ENCODE measurements around the gene ARHGEF1.

The ARHGEF1 gene

DNA sequence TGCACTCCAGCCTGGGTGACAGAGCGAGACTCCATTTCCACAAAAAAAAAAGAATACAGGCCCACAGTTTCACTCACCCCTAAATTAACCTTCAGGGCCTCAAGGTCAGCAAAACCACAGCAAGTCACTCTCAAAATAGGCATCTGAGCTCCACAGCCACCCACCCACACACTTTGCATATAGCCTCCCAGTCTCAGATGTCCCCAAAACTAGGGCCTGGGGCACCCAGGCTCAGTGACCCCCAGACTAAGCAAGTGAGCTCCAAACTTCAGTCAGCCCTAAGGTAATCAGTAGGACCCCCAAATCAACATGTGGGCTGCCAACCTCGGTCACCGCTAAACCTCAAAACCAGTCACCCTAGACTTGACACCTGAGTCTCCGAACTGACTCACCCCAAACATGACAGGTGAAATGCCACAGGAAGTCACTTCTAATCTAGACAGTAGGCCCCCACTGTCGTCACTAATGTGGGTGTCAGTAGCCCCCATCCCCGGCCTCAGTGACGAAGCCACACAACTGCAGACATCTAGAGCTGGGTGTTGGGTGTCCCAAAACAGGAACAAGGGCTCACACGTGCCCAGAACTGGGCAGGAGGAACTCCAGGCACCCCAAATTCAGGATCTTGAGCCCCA, 62.3 kb downstream of the ARHGEF1 start:
- TF ChIP-seq, protein P1, sequence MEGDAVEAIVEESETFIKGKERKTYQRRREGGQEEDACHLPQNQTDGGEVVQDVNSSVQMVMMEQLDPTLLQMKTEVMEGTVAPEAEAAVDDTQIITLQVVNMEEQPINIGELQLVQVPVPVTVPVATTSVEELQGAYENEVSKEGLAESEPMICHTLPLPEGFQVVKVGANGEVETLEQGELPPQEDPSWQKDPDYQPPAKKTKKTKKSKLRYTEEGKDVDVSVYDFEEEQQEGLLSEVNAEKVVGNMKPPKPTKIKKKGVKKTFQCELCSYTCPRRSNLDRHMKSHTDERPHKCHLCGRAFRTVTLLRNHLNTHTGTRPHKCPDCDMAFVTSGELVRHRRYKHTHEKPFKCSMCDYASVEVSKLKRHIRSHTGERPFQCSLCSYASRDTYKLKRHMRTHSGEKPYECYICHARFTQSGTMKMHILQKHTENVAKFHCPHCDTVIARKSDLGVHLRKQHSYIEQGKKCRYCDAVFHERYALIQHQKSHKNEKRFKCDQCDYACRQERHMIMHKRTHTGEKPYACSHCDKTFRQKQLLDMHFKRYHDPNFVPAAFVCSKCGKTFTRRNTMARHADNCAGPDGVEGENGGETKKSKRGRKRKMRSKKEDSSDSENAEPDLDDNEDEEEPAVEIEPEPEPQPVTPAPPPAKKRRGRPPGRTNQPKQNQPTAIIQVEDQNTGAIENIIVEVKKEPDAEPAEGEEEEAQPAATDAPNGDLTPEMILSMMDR (conservative IDR thresholded peaks at IDR 0.05; ENCODE audit: low read length): no peak
- Histone ChIP-seq H3F3A (ENCODE audit: low read depth) (no peaks in the 10 kb centered on the region), H3K9me3 (ENCODE audit: insufficient read depth, low read depth, low read length) (no peaks in the 10 kb centered on the region), H3K79me2 (ENCODE audit: insufficient read depth, low read length) (no peaks in the 10 kb centered on the region), H2AFZ (ENCODE audit: low read length) (no peak overlapping the region), H3K27me3 (ENCODE audit: insufficient read depth, low read length, poor library complexity, severe bottlenecking) (no peaks in the 10 kb centered on the region), H3K4me1 (ENCODE audit: insufficient read depth, low read length, poor library complexity, severe bottlenecking) (no peaks in the 10 kb centered on the region), H3K4me3 (ENCODE audit: low read length, poor library complexity, severe bottlenecking) (no peak overlapping the region), H4K20me1 (ENCODE audit: insufficient read depth, low read length, poor library complexity, severe bottlenecking) (no peaks in the 10 kb centered on the region), H3K9me2 (replicated peaks; ENCODE audit: low read depth, low read length) (no peaks in the 10 kb centered on the region), H3K4me2 (ENCODE audit: low read depth, low read length, poor library complexity, severe bottlenecking) (no peak overlapping the region), H3K36me3 (ENCODE audit: insufficient read depth, low read length) (no peaks in the 10 kb centered on the region), H3K9ac (ENCODE audit: low read depth, low read length, poor library complexity, severe bottlenecking) (no peak overlapping the region)

DNA sequence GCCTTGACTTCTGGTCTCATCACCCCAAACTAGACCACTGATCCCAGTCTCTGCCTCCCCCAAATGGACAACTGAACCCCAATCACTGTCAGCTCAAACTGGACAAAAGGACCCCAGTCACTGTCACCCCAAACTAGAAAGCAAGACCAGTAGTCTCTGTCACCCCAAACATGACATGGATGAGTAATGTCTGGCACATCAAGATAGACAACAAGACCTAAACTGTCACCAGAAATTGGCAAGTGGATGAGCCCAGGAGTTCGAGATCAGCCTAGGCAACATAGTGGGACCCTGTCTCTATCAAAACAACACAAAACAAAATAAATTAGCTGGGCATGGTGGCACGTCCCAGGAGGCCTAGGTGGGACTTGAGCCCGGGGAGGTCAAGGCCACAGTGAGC, 64.1 kb downstream of the ARHGEF1 start:
- H3K4me3 ChIP-seq (ENCODE audit: low read length, poor library complexity, severe bottlenecking): no peak overlapping the region
- no peaks in the 10 kb centered on the region for H3K36me3 ChIP-seq (ENCODE audit: insufficient read depth, low read length)
- no peaks in the 10 kb centered on the region for H3K4me1 ChIP-seq (ENCODE audit: insufficient read depth, low read length, poor library complexity, severe bottlenecking)
- no peak for TF ChIP-seq EZH2phosphoT487 (IDR thresholded peaks at IDR 0.05; ENCODE audit: borderline replicate concordance)
- no peak overlapping the region for H3K4me2 ChIP-seq (ENCODE audit: low read depth, low read length, poor library complexity, severe bottlenecking)
- H3K9me2 ChIP-seq (replicated peaks; ENCODE audit: low read depth, low read length): no peaks in the 10 kb centered on the region
- no peaks in the 10 kb centered on the region for H4K20me1 ChIP-seq (ENCODE audit: insufficient read depth, low read length, poor library complexity, severe bottlenecking)
- no peak overlapping the region for H2AFZ ChIP-seq (ENCODE audit: low read length)
- H3K9me3 ChIP-seq (ENCODE audit: insufficient read depth, low read depth, low read length): no peaks in the 10 kb centered on the region
- H3F3A ChIP-seq (ENCODE audit: low read depth): no peaks in the 10 kb centered on the region
- H3K79me2 ChIP-seq (ENCODE audit: insufficient read depth, low read length): no peaks in the 10 kb centered on the region
- H3K27me3 ChIP-seq (ENCODE audit: insufficient read depth, low read length, poor library complexity, severe bottlenecking): no peaks in the 10 kb centered on the region
- H3K9ac ChIP-seq (ENCODE audit: low read depth, low read length, poor library complexity, severe bottlenecking): no peak overlapping the region

DNA sequence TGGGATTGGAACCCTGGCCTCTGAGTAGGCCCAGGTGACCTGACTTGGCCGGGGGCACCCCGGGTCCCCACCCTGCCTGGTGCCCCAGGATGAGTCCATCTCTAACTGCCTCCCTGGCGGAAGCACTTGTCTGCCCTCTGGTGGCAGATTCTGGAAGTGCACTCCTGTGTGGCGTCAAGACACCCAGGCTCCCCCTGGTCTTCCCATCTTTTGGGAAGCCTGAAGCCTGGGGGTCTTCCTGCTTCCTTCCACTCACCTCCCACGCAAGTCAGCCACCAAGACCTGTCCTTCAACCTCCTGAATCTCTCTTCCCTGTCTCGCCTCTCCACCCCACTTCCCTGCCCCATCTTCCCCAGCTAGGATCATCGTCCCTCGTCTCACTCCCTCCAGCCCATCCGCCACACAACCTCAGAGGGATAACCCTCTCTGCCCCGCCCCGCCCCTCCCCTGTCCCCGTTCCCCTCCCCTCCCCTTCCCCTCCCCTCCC, 68.7 kb downstream of the ARHGEF1 start:
- Histone ChIP-seq H4K20me1 (ENCODE audit: insufficient read depth, low read length, poor library complexity, severe bottlenecking) (no peaks in the 10 kb centered on the region), H3K4me3 (ENCODE audit: low read length, poor library complexity, severe bottlenecking) (no peak overlapping the region), H3K9me3 (ENCODE audit: insufficient read depth, low read depth, low read length) (no peaks in the 10 kb centered on the region), H3F3A (ENCODE audit: low read depth) (no peaks in the 10 kb centered on the region), H3K79me2 (ENCODE audit: insufficient read depth, low read length) (no peaks in the 10 kb centered on the region), H3K4me2 (ENCODE audit: low read depth, low read length, poor library complexity, severe bottlenecking) (no peak overlapping the region), H2AFZ (ENCODE audit: low read length) (no peak overlapping the region; the same call in 1 of the 2 replicates), H3K9me2 (replicated peaks; ENCODE audit: low read depth, low read length) (no peaks in the 10 kb centered on the region), H3K9ac (ENCODE audit: low read depth, low read length, poor library complexity, severe bottlenecking) (no peak overlapping the region), H3K36me3 (ENCODE audit: insufficient read depth, low read length) (no peaks in the 10 kb centered on the region), H3K4me1 (ENCODE audit: insufficient read depth, low read length, poor library complexity, severe bottlenecking) (no peaks in the 10 kb centered on the region), H3K27me3 (ENCODE audit: insufficient read depth, low read length, poor library complexity, severe bottlenecking) (no peaks in the 10 kb centered on the region)
- TF ChIP-seq EZH2phosphoT487 (IDR thresholded peaks at IDR 0.05; ENCODE audit: borderline replicate concordance): no peak
- TF ChIP-seq, protein P1 (conservative IDR thresholded peaks at IDR 0.05; ENCODE audit: low read length): peak; percentile 95

DNA sequence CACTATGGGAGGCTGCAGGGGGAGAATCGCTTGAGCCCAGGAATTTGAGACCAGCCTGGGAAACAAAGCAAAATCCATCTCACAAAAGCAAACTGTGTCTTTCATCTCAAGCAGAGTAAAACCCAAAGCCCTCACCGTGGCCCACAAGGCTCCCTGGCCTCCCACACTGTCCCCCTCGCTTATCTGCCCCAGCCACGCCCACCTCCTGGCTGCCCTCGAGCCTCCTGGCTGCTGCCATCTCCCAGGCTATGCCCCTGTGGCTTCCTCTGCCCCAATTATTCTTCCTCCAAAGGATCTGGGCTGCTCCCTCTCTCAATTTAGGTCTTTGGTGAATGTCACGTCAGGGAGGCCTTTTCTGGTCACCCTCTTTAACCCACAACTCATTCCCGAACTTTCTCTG, 72.5 kb downstream of the ARHGEF1 start:
- H3K4me1 ChIP-seq (ENCODE audit: insufficient read depth, low read length, poor library complexity, severe bottlenecking): peaks cover 12% of the 10 kb centered on the region
- H3K4me3 ChIP-seq (ENCODE audit: low read length, poor library complexity, severe bottlenecking): no peak overlapping the region
- no peak overlapping the region for H3K4me2 ChIP-seq (ENCODE audit: low read depth, low read length, poor library complexity, severe bottlenecking)
- TF ChIP-seq, protein P1 (conservative IDR thresholded peaks at IDR 0.05; ENCODE audit: low read length): no peak
- TF ChIP-seq EZH2phosphoT487 (IDR thresholded peaks at IDR 0.05; ENCODE audit: borderline replicate concordance): no peak
- no peaks in the 10 kb centered on the region for H3K27me3 ChIP-seq (ENCODE audit: insufficient read depth, low read length, poor library complexity, severe bottlenecking)
- H3K79me2 ChIP-seq (ENCODE audit: insufficient read depth, low read length): no peaks in the 10 kb centered on the region
- no peaks in the 10 kb centered on the region for H3K9me3 ChIP-seq (ENCODE audit: insufficient read depth, low read depth, low read length)
- no peaks in the 10 kb centered on the region for H3K36me3 ChIP-seq (ENCODE audit: insufficient read depth, low read length)
- H3K9me2 ChIP-seq (replicated peaks; ENCODE audit: low read depth, low read length): no peaks in the 10 kb centered on the region
- no peak overlapping the region for H2AFZ ChIP-seq (ENCODE audit: low read length)
- no peaks in the 10 kb centered on the region for H3F3A ChIP-seq (ENCODE audit: low read depth)
- H4K20me1 ChIP-seq (ENCODE audit: insufficient read depth, low read length, poor library complexity, severe bottlenecking): no peaks in the 10 kb centered on the region
- H3K9ac ChIP-seq (ENCODE audit: low read depth, low read length, poor library complexity, severe bottlenecking): no peak overlapping the region
